NK-92 (cell line): ENCODE results near the gene APPBP2.

ENCODE experiments used
- DNase-seq: peaks from one replicate; lab custom pipeline; 2025; ENCODE audit not compliant: unreplicated experiment; lab: John Stamatoyannopoulos, UW

The APPBP2 gene

DNA sequence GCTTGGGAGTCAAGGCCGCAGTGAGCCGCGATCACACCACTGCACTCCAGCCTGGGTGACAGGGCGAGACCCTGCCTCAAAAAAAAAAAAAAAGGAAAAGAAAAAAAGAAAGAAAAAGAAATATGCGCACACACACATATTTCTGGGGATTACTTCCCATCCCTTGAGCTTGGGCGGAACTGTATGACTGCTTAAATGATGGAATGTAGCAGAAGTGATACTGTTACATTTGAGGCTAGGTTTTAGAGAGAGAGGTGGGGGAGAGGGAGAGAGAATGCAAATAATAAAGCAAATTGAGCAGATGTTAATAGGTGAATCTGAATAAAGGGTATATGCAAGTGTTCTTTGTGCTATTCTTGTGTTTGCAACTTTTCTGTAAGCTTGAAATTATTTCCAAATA, 122.1 kb downstream of the APPBP2 start:
- no peak for DNase-seq

DNA sequence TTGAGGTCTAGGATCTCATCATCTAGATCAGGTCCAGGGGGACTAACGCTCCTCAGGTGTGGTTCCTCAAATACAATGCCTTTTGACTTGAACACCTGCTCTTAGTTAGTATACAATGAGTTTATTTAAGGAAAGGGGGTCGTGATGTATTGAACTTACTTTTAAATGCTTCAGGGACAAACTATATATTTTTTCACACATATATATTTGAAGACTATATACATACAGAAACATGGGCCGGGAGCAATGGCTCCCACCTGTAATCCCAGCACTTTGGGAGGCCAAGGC, 122.6 kb downstream of the APPBP2 start:
- no peak for DNase-seq

- DNase-seq: no peak
Observed at GRCh38 chr17:60401819-60402218, 124.2 kb downstream of the APPBP2 start.

GRCh38 chr17:60398227-60398959, 127.6 kb downstream of the APPBP2 start:
- DNase-seq: no peak

GRCh38 chr17:60396412-60396811, 129.6 kb downstream of the APPBP2 start:
- no peak for DNase-seq

- no peak for DNase-seq
Observed at GRCh38 chr17:60395508-60396065, 130.5 kb downstream of the APPBP2 start.

GRCh38 chr17:60393840-60394723, 132.0 kb downstream of the APPBP2 start:
- DNase-seq: no peak
